ENCODE results near the gene COL10A1.

- TF ChIP-seq FOXP2 (optimal IDR thresholded peaks at IDR 0.05; ENCODE audit: borderline replicate concordance, extremely low read depth, extremely low read length, insufficient read depth), result no peak
- no peak for TF ChIP-seq SIN3A (IDR thresholded peaks at IDR 0.05; ENCODE audit: borderline replicate concordance, insufficient read depth, low read length)
- TF ChIP-seq TAF1 (IDR thresholded peaks at IDR 0.05; ENCODE audit: borderline replicate concordance, insufficient read depth, low read length), result no peak
- no peak for TF ChIP-seq POLR2AphosphoS5 (IDR thresholded peaks at IDR 0.05; ENCODE audit: low read depth, low read length)
- TF ChIP-seq REST (IDR thresholded peaks at IDR 0.05; ENCODE audit: insufficient read depth in 1 of 2, low read depth in 2 of 2, low read length in 2 of 2), result no peak
These were observed 26.7 kb upstream of the COL10A1 start for GRCh38 chr6:116152620-116153019.

Measured in PFSK-1 (cell line).